ENCODE measurements around the gene SFMBT1.
"Not testable (repeated sequence)": the region's sequence is repeated elsewhere in the genome, so short reads cannot be mapped to it uniquely, and the experiment has no call there.

Gene SFMBT1

GRCh38 chr3:53034411-53034810, 11.5 kb downstream of the SFMBT1 start:
- H3K9me3 Mint-ChIP-seq, H3K27ac Mint-ChIP-seq, H3K4me3 Mint-ChIP-seq, H3K36me3 Mint-ChIP-seq, H3K27me3 Mint-ChIP-seq, ATAC-seq: not testable (repeated sequence)
- H3K4me1 Mint-ChIP-seq, result peaks cover 37% of the 10 kb centered on the region

GRCh38 chr3:53032609-53033008, 13.3 kb downstream of the SFMBT1 start:
- Mint-ChIP-seq H3K27ac (no peak overlapping the region), H3K27me3 (no peaks in the 10 kb centered on the region), H3K9me3 (no peaks in the 10 kb centered on the region), H3K36me3 (no peaks in the 10 kb centered on the region), H3K4me3 (no peak overlapping the region), H3K4me1 (peaks cover 23% of the 10 kb centered on the region)
- no peak for ATAC-seq

- Mint-ChIP-seq H3K4me1 (peaks cover 24% of the 10 kb centered on the region), H3K9me3 (no peaks in the 10 kb centered on the region), H3K27ac (peak overlapping the region; percentile 41), H3K36me3 (no peaks in the 10 kb centered on the region), H3K27me3 (no peaks in the 10 kb centered on the region), H3K4me3 (no peak overlapping the region)
- no peak for ATAC-seq
Measured at GRCh38 chr3:53030619-53031449, 15.0 kb downstream of the SFMBT1 start.

GRCh38 chr3:53028641-53029040, 17.2 kb downstream of the SFMBT1 start:
- Mint-ChIP-seq H3K36me3 (peaks cover 8% of the 10 kb centered on the region), H3K4me1 (peaks cover 35% of the 10 kb centered on the region), H3K9me3 (no peaks in the 10 kb centered on the region), H3K27ac (no peak overlapping the region), H3K4me3 (no peak overlapping the region), H3K27me3 (no peaks in the 10 kb centered on the region)
- ATAC-seq, result no peak

GRCh38 chr3:53027254-53027844, 18.5 kb downstream of the SFMBT1 start:
- no peaks in the 10 kb centered on the region for H3K9me3 Mint-ChIP-seq
- H3K4me3 Mint-ChIP-seq, result no peak overlapping the region
- H3K27me3 Mint-ChIP-seq, result no peaks in the 10 kb centered on the region
- peaks cover 41% of the 10 kb centered on the region for H3K4me1 Mint-ChIP-seq
- ATAC-seq, result no peak
- H3K27ac Mint-ChIP-seq, result no peak overlapping the region
- H3K36me3 Mint-ChIP-seq, result peaks cover 13% of the 10 kb centered on the region

GRCh38 chr3:53026382-53027162, 19.3 kb downstream of the SFMBT1 start:
- no peaks in the 10 kb centered on the region for H3K9me3 Mint-ChIP-seq
- H3K27ac Mint-ChIP-seq, result no peak overlapping the region
- peaks cover 41% of the 10 kb centered on the region for H3K4me1 Mint-ChIP-seq
- H3K4me3 Mint-ChIP-seq, result no peak overlapping the region
- no peak for ATAC-seq
- H3K27me3 Mint-ChIP-seq, result no peaks in the 10 kb centered on the region
- peaks cover 15% of the 10 kb centered on the region for H3K36me3 Mint-ChIP-seq

- peaks cover 15% of the 10 kb centered on the region for H3K36me3 Mint-ChIP-seq
- H3K27me3 Mint-ChIP-seq, result no peaks in the 10 kb centered on the region
- no peaks in the 10 kb centered on the region for H3K9me3 Mint-ChIP-seq
- H3K27ac Mint-ChIP-seq, result no peak overlapping the region
- ATAC-seq, result no peak
- H3K4me1 Mint-ChIP-seq, result peaks cover 44% of the 10 kb centered on the region
- H3K4me3 Mint-ChIP-seq, result no peak overlapping the region
Measured at GRCh38 chr3:53024315-53024714, 21.6 kb downstream of the SFMBT1 start.

- H3K4me1 Mint-ChIP-seq, result peaks cover 52% of the 10 kb centered on the region
- ATAC-seq, result no peak
- no peak overlapping the region for H3K4me3 Mint-ChIP-seq
- H3K36me3 Mint-ChIP-seq, result peaks cover 15% of the 10 kb centered on the region
- H3K27me3 Mint-ChIP-seq, result no peaks in the 10 kb centered on the region
- H3K9me3 Mint-ChIP-seq, result no peaks in the 10 kb centered on the region
- no peak overlapping the region for H3K27ac Mint-ChIP-seq
Measured at GRCh38 chr3:53023072-53023823, 22.6 kb downstream of the SFMBT1 start.

- Mint-ChIP-seq H3K4me3 (no peak overlapping the region), H3K27ac (no peak overlapping the region), H3K27me3 (no peaks in the 10 kb centered on the region), H3K4me1 (peaks cover 58% of the 10 kb centered on the region), H3K36me3 (peaks cover 15% of the 10 kb centered on the region), H3K9me3 (no peaks in the 10 kb centered on the region)
- ATAC-seq, result no peak
Measured at GRCh38 chr3:53022647-53023046, 23.2 kb downstream of the SFMBT1 start.

- Mint-ChIP-seq H3K27me3 (no peaks in the 10 kb centered on the region), H3K9me3 (no peaks in the 10 kb centered on the region), H3K36me3 (peaks cover 16% of the 10 kb centered on the region), H3K27ac (no peak overlapping the region), H3K4me1 (peaks cover 47% of the 10 kb centered on the region), H3K4me3 (no peak overlapping the region)
- no peak for ATAC-seq
Measured at GRCh38 chr3:53016236-53016635, 29.6 kb downstream of the SFMBT1 start.

- no peaks in the 10 kb centered on the region for H3K9me3 Mint-ChIP-seq
- H3K27me3 Mint-ChIP-seq, result no peaks in the 10 kb centered on the region
- no peak overlapping the region for H3K27ac Mint-ChIP-seq
- no peak for ATAC-seq
- peaks cover 10% of the 10 kb centered on the region for H3K36me3 Mint-ChIP-seq
- peaks cover 24% of the 10 kb centered on the region for H3K4me1 Mint-ChIP-seq
- no peak overlapping the region for H3K4me3 Mint-ChIP-seq
Measured at GRCh38 chr3:53011324-53011723, 34.5 kb downstream of the SFMBT1 start.

- Mint-ChIP-seq H3K36me3 (peaks cover 8% of the 10 kb centered on the region), H3K27ac (no peak overlapping the region), H3K4me3 (no peak overlapping the region), H3K27me3 (no peaks in the 10 kb centered on the region), H3K9me3 (no peaks in the 10 kb centered on the region), H3K4me1 (peaks cover 36% of the 10 kb centered on the region)
- ATAC-seq, result no peak
Measured at GRCh38 chr3:53009826-53010539, 35.9 kb downstream of the SFMBT1 start.

- Mint-ChIP-seq H3K9me3 (no peaks in the 10 kb centered on the region), H3K27ac (no peak overlapping the region), H3K36me3 (peaks cover 8% of the 10 kb centered on the region), H3K4me3 (no peak overlapping the region), H3K4me1 (peaks cover 41% of the 10 kb centered on the region), H3K27me3 (no peaks in the 10 kb centered on the region)
- ATAC-seq, result no peak
Measured at GRCh38 chr3:53008932-53009331, 36.9 kb downstream of the SFMBT1 start.

GRCh38 chr3:53005854-53006513, 39.9 kb downstream of the SFMBT1 start:
- no peaks in the 10 kb centered on the region for H3K36me3 Mint-ChIP-seq
- peak overlapping the region; percentile 25 for H3K27ac Mint-ChIP-seq
- no peaks in the 10 kb centered on the region for H3K27me3 Mint-ChIP-seq
- ATAC-seq, result no peak
- no peaks in the 10 kb centered on the region for H3K9me3 Mint-ChIP-seq
- H3K4me1 Mint-ChIP-seq, result peaks cover 37% of the 10 kb centered on the region
- H3K4me3 Mint-ChIP-seq, result no peak overlapping the region

Data from stimulated activated memory B cell treated with anti-CD40 and anti-IgM and Interleukin-4, amounts not matched to agents 10 μg/mL and 1 μg/mL and 100 μg/mL, for 72 hours (primary cell).